Neural cell (in vitro differentiated cells): ENCODE results near the gene NEURL4. TPM values are rescaled to one million over a fixed set of nuclear protein-coding genes. Genes with fewer than 3 reads are reported as not detected.

ENCODE experiments used
- H2AFZ ChIP-seq: fragments of 200-600, 300-800 bp; sonication (generic), shearing (Covaris generic); 2 replicates; pipeline ENCODE4 v1.6.0; 2014; ENCODE audit warnings: low read depth, mild to moderate bottlenecking, antibody characterized with exemption, low read length, moderate library complexity
- H3F3A ChIP-seq: fragments of 200-600 bp; shearing (Covaris generic); 2 replicates; pipeline ENCODE4 v1.6.1; 2016; ENCODE audit warnings: mild to moderate bottlenecking, moderate library complexity, mixed read lengths, antibody characterized with exemption, low read length; ENCODE audit not compliant: insufficient read depth, poor library complexity, severe bottlenecking
- H3K27ac ChIP-seq: fragments of 200-600, 300-800 bp; sonication (generic), shearing (Covaris generic); 2 replicates; pipeline ENCODE4 v1.5.1; 2014; ENCODE audit warnings: mild to moderate bottlenecking, low read length, moderate library complexity
- H3K27me3 ChIP-seq: fragments of 300-800, 200-600 bp; sonication (generic), shearing (Covaris generic); 2 replicates; pipeline ENCODE4 v1.6.0; 2014; ENCODE audit warnings: mild to moderate bottlenecking, low read depth, low read length, moderate library complexity; ENCODE audit not compliant: insufficient read depth
- H3K36me3 ChIP-seq: fragments of 300-800, 200-600 bp; sonication (generic), shearing (Covaris generic); 2 replicates; pipeline ENCODE4 v1.5.1; 2014; ENCODE audit warnings: mild to moderate bottlenecking, antibody characterized with exemption, low read length, moderate library complexity; ENCODE audit not compliant: insufficient read depth
- H3K4me2 ChIP-seq: fragments of 300-800, 200-600 bp; sonication (generic), shearing (Covaris generic); 2 replicates; pipeline ENCODE4 v1.6.0; 2014; ENCODE audit warnings: mild to moderate bottlenecking, low read length
- H3K4me3 ChIP-seq: fragments of 300-800, 200-600 bp; sonication (generic), shearing (Covaris generic); 2 replicates; pipeline ENCODE4 v1.5.1; 2014; ENCODE audit warnings: mild to moderate bottlenecking, low read length, moderate library complexity
- H3K79me2 ChIP-seq: fragments of 200-600 bp; shearing (Covaris generic); replicated peaks from 2 replicates; pipeline ENCODE4 v1.6.0; 2014; ENCODE audit warnings: mild to moderate bottlenecking, low read length, moderate library complexity; ENCODE audit not compliant: insufficient read depth
- H3K9ac ChIP-seq: fragments of 300-800, 200-600 bp; sonication (generic), shearing (Covaris generic); 2 replicates; pipeline ENCODE4 v1.6.1; 2016; ENCODE audit warnings: mild to moderate bottlenecking, low read length, mixed read lengths
- H3K9me2 ChIP-seq: fragments of 200-600 bp; shearing (Covaris generic); 2 replicates; pipeline ENCODE4 v1.6.1; 2016; ENCODE audit warnings: mild to moderate bottlenecking, low read length, mixed read lengths; ENCODE audit not compliant: insufficient read depth
- H3K9me3 ChIP-seq: fragments of 200-600, 300-800 bp; sonication (generic), shearing (Covaris generic); 2 replicates; pipeline ENCODE4 v1.6.1; 2016; ENCODE audit warnings: mild to moderate bottlenecking, mixed run types, low read length, moderate library complexity, mixed read lengths
- H4K20me1 ChIP-seq: fragments of 200-600 bp; shearing (Covaris generic); 2 replicates; pipeline ENCODE4 v1.6.1; 2016; ENCODE audit warnings: mild to moderate bottlenecking, mixed run types; ENCODE audit not compliant: insufficient read depth
- EP300 ChIP-seq: fragments of 450-650 bp; conservative IDR thresholded peaks from 2 replicates; pipeline ENCODE4 v1.6.1; 2014; ENCODE audit warnings: antibody characterized with exemption, mild to moderate bottlenecking, moderate library complexity; ENCODE audit not compliant: poor library complexity, severe bottlenecking
- EZH2 ChIP-seq: fragments of 200-600, 300-800 bp; shearing (Covaris generic), sonication (generic); IDR thresholded peaks from 2 replicates; pipeline ENCODE4 v1.6.1; 2014; ENCODE audit warnings: antibody characterized with exemption, low read length, borderline replicate concordance, mild to moderate bottlenecking; ENCODE audit not compliant: insufficient read depth, poor library complexity, severe bottlenecking
- MXI1 ChIP-seq: fragments of 450-650 bp; conservative IDR thresholded peaks from 2 replicates; pipeline ENCODE4 v1.6.1; 2014; ENCODE audit warnings: antibody characterized with exemption, mild to moderate bottlenecking; ENCODE audit not compliant: poor library complexity, severe bottlenecking
- POLR2AphosphoS5 ChIP-seq: IDR thresholded peaks from 2 replicates; pipeline ENCODE4 v1.6.1; 2012
- RAD21 ChIP-seq: fragments of 450-650 bp; conservative IDR thresholded peaks from 2 replicates; pipeline ENCODE4 v1.6.1; 2014; ENCODE audit warnings: antibody characterized with exemption, mild to moderate bottlenecking, moderate library complexity
- SMC3 ChIP-seq: fragments of 450-650 bp; conservative IDR thresholded peaks from 2 replicates; pipeline ENCODE4 v1.6.1; 2014; ENCODE audit warnings: antibody characterized with exemption, mild to moderate bottlenecking, moderate library complexity; ENCODE audit not compliant: poor library complexity
- TAF1 ChIP-seq: IDR thresholded peaks from 2 replicates; pipeline ENCODE4 v1.6.1; 2012; ENCODE audit warnings: low read depth
- polyA plus RNA-seq: library from polyadenylated mRNA; depleted of rRNA; stranded (reverse); fragments of >200 nt; gene quantifications from 2 replicates; pipeline ENCODE4 v1.2.3, GENCODE V29; 2014
- TF ChIP-seq, protein P1 (sequence below): fragments of 450-650 bp; IDR thresholded peaks from 2 replicates; pipeline ENCODE4 v1.5.1; 2014; ENCODE audit warnings: antibody characterized with exemption, mild to moderate bottlenecking, moderate library complexity; ENCODE audit not compliant: poor library complexity, severe bottlenecking
- TF ChIP-seq, protein P2 (sequence below): IDR thresholded peaks from 2 replicates; pipeline ENCODE4 v1.6.1; 2012; ENCODE audit warnings: borderline replicate concordance

Gene NEURL4
- polyA plus RNA-seq, 1 donor from 2014 or later = 58.4 TPM

DNA sequence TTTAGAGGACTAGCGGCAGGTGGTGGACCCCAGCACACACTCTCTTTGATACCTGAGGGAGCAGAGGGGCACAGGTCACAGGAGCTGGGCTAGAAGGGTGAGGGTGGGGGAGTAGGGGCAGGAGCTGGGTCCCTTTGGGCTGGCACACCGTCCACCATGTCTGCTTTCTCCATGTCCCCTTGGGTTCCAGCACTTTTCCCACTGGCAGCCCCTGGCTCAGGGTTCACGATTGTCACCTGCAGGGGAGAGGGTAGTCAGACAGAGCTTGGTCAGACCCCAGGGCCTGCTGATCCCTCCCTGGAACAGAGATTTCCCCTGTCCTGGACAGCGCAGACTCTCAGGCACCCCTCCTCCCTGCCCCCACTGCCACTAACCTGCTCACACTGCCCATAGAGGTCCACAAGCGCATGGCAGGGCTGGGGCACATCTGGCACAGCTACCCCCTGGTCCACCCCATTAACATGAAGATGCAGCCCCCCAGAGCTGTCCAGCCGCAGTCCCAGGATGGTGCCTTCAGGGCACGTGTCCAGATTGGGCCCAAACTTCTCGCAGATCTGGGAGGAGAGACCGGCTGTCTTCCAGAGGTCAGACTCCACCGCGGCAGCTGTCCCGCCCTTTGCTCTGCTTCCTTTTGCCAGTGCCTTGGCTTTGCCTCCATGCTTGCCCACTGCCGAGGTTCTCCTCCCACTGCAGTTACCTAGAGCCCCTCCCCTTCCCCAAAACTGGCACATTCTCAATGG lies 10.8 kb downstream of the NEURL4 start:
- no peak overlapping the region for H3K27ac ChIP-seq
- no peaks in the 10 kb centered on the region for H3F3A ChIP-seq
- H3K9ac ChIP-seq = no peak overlapping the region
- no peaks in the 10 kb centered on the region for H4K20me1 ChIP-seq
- H3K9me3 ChIP-seq = no peaks in the 10 kb centered on the region
- no peaks in the 10 kb centered on the region for H3K36me3 ChIP-seq
- no peaks in the 10 kb centered on the region for H3K9me2 ChIP-seq
- H3K4me2 ChIP-seq = no peak overlapping the region
- H2AFZ ChIP-seq = no peak overlapping the region
- H3K4me3 ChIP-seq = no peak overlapping the region
- H3K79me2 ChIP-seq = peaks cover 13% of the 10 kb centered on the region
- no peaks in the 10 kb centered on the region for H3K27me3 ChIP-seq
- TF ChIP-seq TAF1 = no peak
- no peak for TF ChIP-seq SMC3

DNA sequence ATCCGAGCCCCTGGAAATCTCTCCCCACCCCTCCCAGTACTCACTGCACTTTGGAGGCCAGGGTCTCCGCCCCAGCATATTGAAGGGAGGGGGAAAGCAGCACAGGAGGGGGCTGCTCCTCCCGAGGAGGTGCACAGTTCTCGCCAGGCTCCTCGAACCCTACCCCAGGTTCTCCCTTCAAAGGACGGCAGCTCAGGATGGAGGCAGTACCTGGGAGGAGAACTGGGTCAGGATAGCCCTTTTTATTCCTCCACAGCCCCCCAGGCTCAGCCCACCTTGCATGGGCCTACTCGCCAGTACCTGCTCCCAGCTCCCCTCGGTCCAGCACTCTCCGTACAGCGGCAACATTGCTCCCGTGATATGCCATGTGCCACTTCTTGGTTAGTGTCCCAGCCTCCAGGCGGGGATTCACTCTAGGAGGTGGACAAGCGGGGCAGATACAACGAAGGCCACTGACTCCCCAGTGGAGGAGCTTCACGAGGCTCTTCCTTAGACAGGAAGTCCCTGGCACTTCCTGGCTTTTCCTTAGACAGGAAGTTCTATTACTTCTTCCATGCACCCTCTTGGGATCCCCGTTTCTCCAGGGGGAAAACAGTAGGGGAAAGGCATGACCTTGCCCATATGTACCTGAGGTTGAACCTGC lies 11.9 kb downstream of the NEURL4 start:
- no peaks in the 10 kb centered on the region for H3F3A ChIP-seq
- H3K27me3 ChIP-seq = no peaks in the 10 kb centered on the region
- no peak overlapping the region for H3K4me3 ChIP-seq
- no peaks in the 10 kb centered on the region for H4K20me1 ChIP-seq
- no peaks in the 10 kb centered on the region for H3K9me3 ChIP-seq
- H3K79me2 ChIP-seq = peaks cover 13% of the 10 kb centered on the region
- TF ChIP-seq, protein P1, sequence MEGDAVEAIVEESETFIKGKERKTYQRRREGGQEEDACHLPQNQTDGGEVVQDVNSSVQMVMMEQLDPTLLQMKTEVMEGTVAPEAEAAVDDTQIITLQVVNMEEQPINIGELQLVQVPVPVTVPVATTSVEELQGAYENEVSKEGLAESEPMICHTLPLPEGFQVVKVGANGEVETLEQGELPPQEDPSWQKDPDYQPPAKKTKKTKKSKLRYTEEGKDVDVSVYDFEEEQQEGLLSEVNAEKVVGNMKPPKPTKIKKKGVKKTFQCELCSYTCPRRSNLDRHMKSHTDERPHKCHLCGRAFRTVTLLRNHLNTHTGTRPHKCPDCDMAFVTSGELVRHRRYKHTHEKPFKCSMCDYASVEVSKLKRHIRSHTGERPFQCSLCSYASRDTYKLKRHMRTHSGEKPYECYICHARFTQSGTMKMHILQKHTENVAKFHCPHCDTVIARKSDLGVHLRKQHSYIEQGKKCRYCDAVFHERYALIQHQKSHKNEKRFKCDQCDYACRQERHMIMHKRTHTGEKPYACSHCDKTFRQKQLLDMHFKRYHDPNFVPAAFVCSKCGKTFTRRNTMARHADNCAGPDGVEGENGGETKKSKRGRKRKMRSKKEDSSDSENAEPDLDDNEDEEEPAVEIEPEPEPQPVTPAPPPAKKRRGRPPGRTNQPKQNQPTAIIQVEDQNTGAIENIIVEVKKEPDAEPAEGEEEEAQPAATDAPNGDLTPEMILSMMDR = no peak
- TF ChIP-seq EZH2 (no peak), SMC3 (no peak), EP300 (no peak), TAF1 (no peak), MXI1 (no peak), RAD21 (no peak), POLR2AphosphoS5 (no peak)
- TF ChIP-seq, protein P2, sequence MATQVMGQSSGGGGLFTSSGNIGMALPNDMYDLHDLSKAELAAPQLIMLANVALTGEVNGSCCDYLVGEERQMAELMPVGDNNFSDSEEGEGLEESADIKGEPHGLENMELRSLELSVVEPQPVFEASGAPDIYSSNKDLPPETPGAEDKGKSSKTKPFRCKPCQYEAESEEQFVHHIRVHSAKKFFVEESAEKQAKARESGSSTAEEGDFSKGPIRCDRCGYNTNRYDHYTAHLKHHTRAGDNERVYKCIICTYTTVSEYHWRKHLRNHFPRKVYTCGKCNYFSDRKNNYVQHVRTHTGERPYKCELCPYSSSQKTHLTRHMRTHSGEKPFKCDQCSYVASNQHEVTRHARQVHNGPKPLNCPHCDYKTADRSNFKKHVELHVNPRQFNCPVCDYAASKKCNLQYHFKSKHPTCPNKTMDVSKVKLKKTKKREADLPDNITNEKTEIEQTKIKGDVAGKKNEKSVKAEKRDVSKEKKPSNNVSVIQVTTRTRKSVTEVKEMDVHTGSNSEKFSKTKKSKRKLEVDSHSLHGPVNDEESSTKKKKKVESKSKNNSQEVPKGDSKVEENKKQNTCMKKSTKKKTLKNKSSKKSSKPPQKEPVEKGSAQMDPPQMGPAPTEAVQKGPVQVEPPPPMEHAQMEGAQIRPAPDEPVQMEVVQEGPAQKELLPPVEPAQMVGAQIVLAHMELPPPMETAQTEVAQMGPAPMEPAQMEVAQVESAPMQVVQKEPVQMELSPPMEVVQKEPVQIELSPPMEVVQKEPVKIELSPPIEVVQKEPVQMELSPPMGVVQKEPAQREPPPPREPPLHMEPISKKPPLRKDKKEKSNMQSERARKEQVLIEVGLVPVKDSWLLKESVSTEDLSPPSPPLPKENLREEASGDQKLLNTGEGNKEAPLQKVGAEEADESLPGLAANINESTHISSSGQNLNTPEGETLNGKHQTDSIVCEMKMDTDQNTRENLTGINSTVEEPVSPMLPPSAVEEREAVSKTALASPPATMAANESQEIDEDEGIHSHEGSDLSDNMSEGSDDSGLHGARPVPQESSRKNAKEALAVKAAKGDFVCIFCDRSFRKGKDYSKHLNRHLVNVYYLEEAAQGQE = no peak
- no peak overlapping the region for H3K9ac ChIP-seq
- H3K9me2 ChIP-seq = no peaks in the 10 kb centered on the region
- no peaks in the 10 kb centered on the region for H3K36me3 ChIP-seq
- no peak overlapping the region for H3K4me2 ChIP-seq
- no peak overlapping the region for H2AFZ ChIP-seq
- no peak overlapping the region for H3K27ac ChIP-seq
